ENCODE results near the gene AUNIP.

Gene AUNIP

DNA sequence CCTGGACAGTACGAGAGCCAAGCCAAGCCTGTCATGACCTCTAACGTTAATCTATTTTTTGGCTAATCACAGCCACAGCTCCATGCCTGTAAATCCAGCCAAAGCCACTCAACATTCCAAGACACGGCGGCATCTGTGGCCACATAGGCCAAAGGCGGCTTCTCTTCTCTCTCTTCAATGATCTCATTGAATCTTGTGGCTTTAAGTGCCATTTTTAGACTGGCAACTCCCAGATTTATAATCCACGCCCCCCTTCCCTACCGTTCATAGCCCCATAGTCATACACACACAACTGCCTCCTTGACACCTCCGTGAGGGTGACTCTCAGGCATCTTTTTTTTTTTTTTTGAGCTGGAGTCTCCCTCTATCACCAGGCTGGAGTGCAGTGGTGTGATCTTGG, 64.9 kb downstream of the AUNIP start:
- peak; percentile 57 for DNase-seq (ENCODE audit: low read depth)

DNA sequence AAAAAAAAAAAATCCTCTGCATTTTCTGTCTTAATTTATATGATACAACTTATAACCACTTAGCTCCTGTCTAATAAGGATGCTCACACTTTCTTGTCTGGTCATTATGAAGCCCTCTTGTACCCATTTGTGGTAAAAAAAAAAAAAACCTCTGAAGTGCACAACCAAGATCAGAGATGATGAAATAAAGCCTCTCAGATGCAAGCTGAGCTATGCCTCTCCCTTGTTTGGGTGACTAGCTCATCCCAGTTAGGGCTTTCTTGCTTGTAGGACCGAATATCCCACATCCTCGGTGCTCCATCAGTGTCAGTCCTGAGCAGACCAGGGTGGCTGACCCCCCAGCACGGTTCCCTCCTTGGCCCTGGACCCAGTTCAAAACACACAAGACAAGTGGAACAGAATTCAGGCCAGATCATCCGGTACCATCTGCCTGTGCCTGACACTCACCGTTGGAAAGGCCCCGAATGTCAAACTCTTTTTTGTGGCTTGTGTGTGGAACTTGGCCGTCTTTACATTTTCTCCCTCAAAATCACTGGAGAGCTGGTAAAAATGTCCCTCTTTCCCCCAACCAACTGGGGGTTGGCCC, 65.6 kb downstream of the AUNIP start:
- DNase-seq (ENCODE audit: low read depth): no peak

DNA sequence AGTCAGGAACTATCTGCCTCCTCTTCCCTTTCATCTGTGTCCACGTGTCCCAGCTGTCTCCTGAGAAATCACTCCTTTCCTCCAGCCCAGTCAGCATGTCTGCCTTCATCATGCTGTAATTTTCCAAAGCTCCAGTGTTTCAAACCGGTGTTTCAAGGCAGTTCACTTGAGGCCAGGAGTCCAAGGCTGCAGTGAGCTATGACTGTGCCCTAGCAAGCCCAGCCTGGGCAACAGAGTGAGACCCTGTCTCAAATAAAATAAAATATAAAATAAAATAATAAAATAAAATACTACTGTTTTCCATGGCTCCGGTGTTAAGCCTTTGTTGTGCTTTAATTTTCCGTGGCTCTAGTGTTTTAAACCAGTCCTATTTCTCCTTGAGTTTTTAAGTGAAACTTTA, 67.1 kb downstream of the AUNIP start:
- DNase-seq (ENCODE audit: low read depth): no peak

DNA sequence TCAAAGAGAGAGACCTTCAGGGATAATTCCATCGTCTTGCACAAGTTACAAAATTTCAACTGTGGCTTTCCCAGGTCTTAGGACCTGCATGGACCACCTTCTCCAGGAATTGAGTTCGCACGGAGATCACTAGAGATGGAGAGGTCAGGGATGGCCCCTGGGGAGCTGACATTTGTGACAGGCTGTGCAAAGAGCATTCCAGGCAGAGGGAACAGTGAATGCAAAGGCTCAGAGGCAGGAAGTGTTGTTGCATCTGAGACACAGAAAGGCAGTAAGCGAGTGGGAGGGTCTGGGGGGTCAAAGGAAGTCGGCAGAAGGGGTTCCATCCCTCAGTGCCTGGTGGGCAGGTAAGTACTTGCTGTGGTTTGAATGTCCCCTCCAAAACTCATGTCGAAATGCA, 68.8 kb downstream of the AUNIP start:
- DNase-seq (ENCODE audit: low read depth): no peak

DNA sequence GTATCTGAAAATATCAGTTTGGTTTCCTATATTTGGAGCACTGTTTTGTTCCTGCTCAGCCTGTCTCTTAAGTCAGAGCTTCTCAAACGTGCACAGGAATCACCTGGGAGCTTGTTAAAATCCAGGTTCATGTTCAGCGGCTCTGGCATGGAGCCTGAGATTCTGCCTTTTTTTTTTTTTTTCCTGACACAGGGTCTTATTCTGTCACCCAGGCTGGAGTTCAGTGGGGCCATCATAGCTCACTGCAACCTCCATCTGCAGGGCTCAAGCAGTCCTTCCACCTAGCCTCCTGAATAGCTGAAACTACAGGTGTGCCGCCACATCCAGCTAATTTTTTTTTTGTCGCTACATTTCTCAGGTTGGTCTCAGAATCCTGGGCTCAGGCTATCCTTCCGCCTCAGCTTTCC, 71.5 kb downstream of the AUNIP start:
- DNase-seq (ENCODE audit: low read depth): no peak

DNA sequence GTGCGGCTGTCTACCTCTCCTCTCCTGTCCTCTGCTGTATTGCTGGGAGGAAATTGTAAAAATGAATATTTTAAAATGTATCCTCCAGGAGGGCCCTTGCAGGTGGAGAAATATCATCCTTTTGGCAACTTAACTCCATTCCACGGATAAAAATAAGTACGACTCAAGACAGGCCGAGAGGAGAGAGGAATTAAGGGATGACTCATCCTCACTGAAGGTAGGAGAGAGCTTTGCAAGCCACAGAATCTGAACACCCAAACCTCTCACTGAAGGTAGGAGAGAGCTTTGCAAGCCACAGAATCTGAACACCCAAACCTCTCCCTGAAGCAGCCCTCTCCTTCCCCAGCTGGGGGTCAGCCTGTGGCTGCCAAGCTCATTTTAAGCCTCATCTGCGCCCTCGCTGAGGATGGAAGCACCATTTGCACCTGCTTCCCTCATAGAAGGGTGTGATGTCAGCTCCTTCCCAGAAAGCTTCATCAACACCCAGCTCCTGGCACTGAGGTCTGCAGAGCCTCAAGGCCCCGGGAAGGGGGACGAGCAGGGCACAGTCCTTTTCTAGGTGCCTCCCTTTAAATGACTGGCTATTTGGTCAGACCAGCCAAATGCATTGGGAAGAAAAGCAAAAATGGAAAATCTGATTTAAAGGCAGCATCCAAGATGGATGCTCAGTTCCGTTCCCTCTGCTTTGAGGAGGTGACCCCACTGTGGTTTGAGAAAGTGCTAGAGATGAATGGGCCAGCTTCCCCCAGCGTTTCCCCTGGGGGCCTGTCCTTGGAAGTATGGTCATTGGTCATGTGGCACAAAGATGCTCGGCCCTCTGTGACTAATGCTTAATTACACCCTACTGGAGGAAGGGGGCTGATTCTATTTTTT, 72.1 kb downstream of the AUNIP start:
- no peak for DNase-seq (ENCODE audit: low read depth)

DNA sequence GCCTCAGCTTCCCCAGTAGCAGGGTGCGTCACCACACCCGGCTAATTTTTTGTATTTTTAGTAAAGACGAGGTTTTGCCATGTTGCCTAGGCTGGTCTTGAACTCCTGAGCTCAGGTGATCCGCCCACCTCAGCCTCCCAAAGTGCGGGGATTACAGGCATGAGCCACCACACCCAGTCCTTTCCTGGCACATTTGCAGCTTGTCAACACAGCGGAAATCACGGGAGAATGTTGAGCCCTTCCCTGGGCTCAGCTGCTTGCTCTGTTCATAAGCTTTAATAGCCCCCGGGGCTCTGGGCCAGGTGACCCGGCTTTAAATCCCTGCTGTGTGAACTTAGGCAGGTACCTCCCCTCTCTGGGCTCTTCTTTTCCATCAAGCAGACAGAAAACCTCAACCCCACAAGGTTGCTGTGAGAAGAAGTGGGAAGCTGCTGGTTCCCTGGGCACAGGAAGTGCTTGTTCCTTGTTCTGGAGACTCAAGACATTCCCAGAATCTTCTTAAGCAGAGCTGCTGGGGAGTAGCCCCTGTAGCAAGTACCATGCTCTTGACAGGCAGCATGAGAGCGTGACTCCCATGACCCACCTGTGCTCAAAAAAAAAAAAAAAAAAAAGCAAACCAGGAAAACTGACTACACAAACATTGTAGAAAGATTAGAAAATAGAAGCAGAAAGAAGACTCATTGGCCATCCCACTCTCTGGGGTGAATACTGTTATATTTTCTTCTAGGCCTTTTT, 73.8 kb downstream of the AUNIP start:
- no peak for DNase-seq (ENCODE audit: low read depth)

DNA sequence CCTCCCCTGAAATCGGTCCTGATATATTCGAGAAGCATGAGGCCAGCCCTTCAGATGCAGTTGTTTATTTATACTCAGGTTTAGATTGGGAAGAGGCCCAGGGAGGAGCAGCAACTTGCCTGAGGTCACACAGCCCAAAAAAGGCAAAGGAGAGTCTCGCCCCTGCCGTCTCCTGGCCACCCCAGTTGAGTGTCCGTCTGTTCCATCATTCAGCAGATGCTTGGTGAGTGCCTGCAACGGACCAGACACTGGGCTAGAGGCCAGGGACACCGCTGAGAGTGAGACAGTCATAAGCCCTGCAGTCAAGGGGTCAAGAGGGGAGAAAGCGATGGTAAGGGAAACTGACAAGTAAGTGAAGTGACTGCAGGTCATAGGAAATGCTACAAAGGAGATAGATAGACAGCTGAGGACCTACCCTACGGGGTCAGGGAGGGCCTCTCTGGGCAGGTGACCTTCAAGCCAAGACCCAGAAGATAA, 74.6 kb downstream of the AUNIP start:
- no peak for DNase-seq (ENCODE audit: low read depth)
